HG03571 (cell line): ENCODE data around the gene BORA.
"Not testable (repeated sequence)": the region's sequence is repeated elsewhere in the genome, so short reads cannot be mapped to it uniquely, and the experiment has no call there.

Source experiments
- ATAC-seq: cut with Tn5 transposase; IDR thresholded peaks from one replicate; pipeline ENCODE4 v1.9.1; 2021; ENCODE audit not compliant: unreplicated experiment

The BORA gene

GRCh38 chr13:72727417-72728289 is at the start of gene BORA, which contains the start of gene MZT1:
Gene BORA (plus strand): TSS chr13:72727923. CDS start chr13:72728941, 1,018 bp downstream.
Gene MZT1 (minus strand): TSS chr13:72727629. CDS start chr13:72727602, 27 bp downstream.
- peak; percentile 95 for ATAC-seq

GRCh38 chr13:72678312-72678711 is 49.4 kb upstream of the BORA start:
- ATAC-seq: no peak

GRCh38 chr13:72680353-72680752 is 47.4 kb upstream of the BORA start:
- ATAC-seq: no peak

- no peak for ATAC-seq
These were observed 41.0 kb upstream of the BORA start for GRCh38 chr13:72686766-72687165.

GRCh38 chr13:72689181-72689696 is 38.5 kb upstream of the BORA start:
- no peak for ATAC-seq

- ATAC-seq: no peak
These were observed 34.7 kb upstream of the BORA start for GRCh38 chr13:72692884-72693514.

GRCh38 chr13:72693832-72694231 is 33.9 kb upstream of the BORA start:
- ATAC-seq: no peak

GRCh38 chr13:72694314-72694713 is 33.4 kb upstream of the BORA start:
- ATAC-seq: no peak

GRCh38 chr13:72696579-72696978 is 31.1 kb upstream of the BORA start:
- ATAC-seq: no peak

- ATAC-seq: no peak
These were observed 29.6 kb upstream of the BORA start for GRCh38 chr13:72698164-72698563.

- ATAC-seq: no peak
These were observed 27.2 kb upstream of the BORA start for GRCh38 chr13:72700509-72700908.

GRCh38 chr13:72716776-72717175 is 10.9 kb upstream of the BORA start:
- ATAC-seq: no peak

GRCh38 chr13:72726185-72726584 is 1.5 kb upstream of the BORA start:
- ATAC-seq: not testable (repeated sequence)

GRCh38 chr13:72726726-72727416 is 852 bp upstream of the BORA start:
- peak; percentile 24 for ATAC-seq

GRCh38 chr13:72728290-72728605 is 525 bp downstream of the BORA start:
- ATAC-seq: no peak

- no peak for ATAC-seq
These were observed 9.3 kb downstream of the BORA start for GRCh38 chr13:72737033-72737432.

- no peak for ATAC-seq
These were observed 12.3 kb downstream of the BORA start for GRCh38 chr13:72740015-72740414.

GRCh38 chr13:72745260-72745659 is 17.5 kb downstream of the BORA start:
- no peak for ATAC-seq

- no peak for ATAC-seq
These were observed 23.5 kb downstream of the BORA start for GRCh38 chr13:72751220-72751619.

GRCh38 chr13:72754111-72754510 is 26.4 kb downstream of the BORA start:
- no peak for ATAC-seq

- ATAC-seq: no peak
These were observed 30.2 kb downstream of the BORA start for GRCh38 chr13:72757792-72758535.
